ENCODE results near the gene TAF11L14.
"Not testable (repeated sequence)": the region's sequence is repeated elsewhere in the genome, so short reads cannot be mapped to it uniquely, and the experiment has no call there.

GRCh38 chr5:17631788-17632187 lies 2.5 kb upstream of the TAF11L14 start, which contains the start of gene TAF11L13:
- not testable (repeated sequence) for TF ChIP-seq SUZ12 (IDR thresholded peaks at IDR 0.05; ENCODE audit: extremely low read depth, insufficient read depth, insufficient read length); YY1 (IDR thresholded peaks at IDR 0.05; ENCODE audit: insufficient read depth, insufficient read length)

Data from NT2/D1 (cell line).